Muscle layer of duodenum (tissue), 2 donors: Measurements from ENCODE around the gene TECPR2.

ENCODE experiments used
- H3K27ac ChIP-seq: one replicate; pipeline ENCODE4 v1.7.0; 2013; ENCODE audit warnings: mild to moderate bottlenecking, low read length
- H3K27me3 ChIP-seq: one replicate; pipeline ENCODE4 v1.7.0; 2013; ENCODE audit warnings: low read depth, mild to moderate bottlenecking, control low read depth, low read length
- H3K36me3 ChIP-seq, 2 donors: one replicate each; pipeline ENCODE4 v1.7.0; 2013; ENCODE audit warnings: low read length in 2 of 2, control low read depth in 1 of 2, mild to moderate bottlenecking in 1 of 2; ENCODE audit not compliant: insufficient read depth in 2 of 2, control insufficient read depth in 1 of 2
- H3K4me1 ChIP-seq, 2 donors: one replicate each; pipeline ENCODE4 v1.7.0; 2013; ENCODE audit warnings: low read length in 2 of 2, mild to moderate bottlenecking in 2 of 2, control low read depth in 1 of 2, moderate library complexity in 1 of 2; ENCODE audit not compliant: insufficient read depth in 2 of 2, control insufficient read depth in 1 of 2
- H3K4me3 ChIP-seq, 2 donors: one replicate each; pipeline ENCODE4 v1.7.0; 2013; ENCODE audit warnings: low read length in 2 of 2, low read depth in 1 of 2, mild to moderate bottlenecking in 1 of 2
- H3K9me3 ChIP-seq, 2 donors: one replicate each; pipeline ENCODE4 v1.7.0; 2013; ENCODE audit warnings: low read length in 2 of 2, control low read depth in 1 of 2, mild to moderate bottlenecking in 1 of 2; ENCODE audit not compliant: control insufficient read depth in 1 of 2
- donor health status: healthy.

Gene TECPR2

DNA sequence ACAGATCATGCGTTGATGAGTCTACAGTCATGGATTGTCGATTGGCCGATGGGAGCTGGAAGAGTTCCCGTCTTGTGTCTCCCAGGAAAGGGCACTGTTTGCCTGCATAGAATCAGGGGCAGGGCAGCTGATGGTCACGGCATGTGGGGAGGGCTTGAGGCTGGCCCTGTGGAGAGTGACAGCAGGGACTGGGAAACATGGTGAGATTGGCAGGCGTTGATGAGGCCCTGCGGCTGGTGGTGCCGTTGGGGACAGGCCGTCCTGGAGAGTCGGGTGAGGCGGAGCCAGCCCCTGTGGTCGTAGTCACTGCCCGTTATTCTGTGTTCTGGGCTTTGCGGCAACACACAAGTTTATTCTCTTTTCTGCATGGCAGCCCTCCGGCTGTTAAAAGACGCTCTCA lies 52.9 kb downstream of the TECPR2 start:
- Histone ChIP-seq H3K4me3 (no peak overlapping the region), H3K36me3 (peaks cover 11 to 18% of the 10 kb centered on the region in 2 donors), H3K4me1 (no peaks in the 10 kb centered on the region)

DNA sequence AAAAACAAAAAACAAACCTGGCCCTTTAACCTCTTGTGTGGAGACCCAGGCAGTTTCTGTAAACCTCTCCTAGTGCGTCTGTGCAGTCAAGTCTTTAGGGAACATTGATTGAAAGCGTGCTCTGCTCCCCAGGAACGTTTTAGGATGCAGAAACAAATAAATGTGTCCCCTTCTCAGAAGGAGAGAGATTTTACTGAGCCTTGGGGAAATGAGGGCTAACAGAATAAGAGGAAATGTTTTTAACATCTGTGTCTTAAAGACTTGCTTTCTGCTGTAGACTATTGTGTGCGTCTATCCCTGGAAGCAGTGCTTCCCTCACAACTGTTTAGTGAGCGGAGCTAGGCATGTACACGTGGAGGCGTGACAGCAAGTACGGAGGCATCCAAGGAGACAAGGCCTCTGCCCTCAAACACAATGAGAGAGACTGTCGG lies 54.3 kb downstream of the TECPR2 start:
- Histone ChIP-seq H3K36me3 (peaks cover 15 to 22% of the 10 kb centered on the region in 2 donors), H3K27me3 (no peaks in the 10 kb centered on the region), H3K27ac (no peak overlapping the region), H3K9me3 (no peaks in the 10 kb centered on the region), H3K4me3 (no peak overlapping the region), H3K4me1 (no peaks in the 10 kb centered on the region)

More for the DNA sequence above, 52.9 kb downstream of the TECPR2 start:
- Histone ChIP-seq H3K27me3 (no peaks in the 10 kb centered on the region), H3K9me3 (no peaks in the 10 kb centered on the region), H3K27ac (no peak overlapping the region)

DNA sequence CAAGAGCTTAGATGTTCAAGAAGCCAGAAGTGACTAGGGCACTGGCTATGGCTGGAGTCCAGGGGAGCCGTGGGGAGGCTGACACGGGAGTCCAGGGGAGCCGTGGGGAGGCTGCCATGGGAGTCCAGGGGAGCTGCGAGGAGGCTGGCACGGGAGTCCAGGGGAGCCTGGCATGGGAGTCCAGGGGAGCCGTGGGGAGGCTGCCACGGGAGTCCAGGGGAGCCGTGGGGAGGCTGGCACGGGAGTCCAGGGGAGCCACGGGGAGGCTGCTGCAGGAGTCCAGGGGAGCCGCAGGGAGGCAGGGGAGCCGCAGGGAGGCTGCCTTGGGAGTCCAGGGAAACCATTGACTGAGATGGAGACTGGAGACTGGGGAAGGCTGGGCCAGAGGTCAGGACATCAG lies 54.9 kb downstream of the TECPR2 start:
- H3K9me3 ChIP-seq = no peaks in the 10 kb centered on the region
- H3K27me3 ChIP-seq = no peaks in the 10 kb centered on the region
- H3K27ac ChIP-seq = no peak overlapping the region
- no peaks in the 10 kb centered on the region for H3K4me1 ChIP-seq
- H3K36me3 ChIP-seq = peaks cover 15 to 22% of the 10 kb centered on the region in 2 donors
- no peak overlapping the region for H3K4me3 ChIP-seq

DNA sequence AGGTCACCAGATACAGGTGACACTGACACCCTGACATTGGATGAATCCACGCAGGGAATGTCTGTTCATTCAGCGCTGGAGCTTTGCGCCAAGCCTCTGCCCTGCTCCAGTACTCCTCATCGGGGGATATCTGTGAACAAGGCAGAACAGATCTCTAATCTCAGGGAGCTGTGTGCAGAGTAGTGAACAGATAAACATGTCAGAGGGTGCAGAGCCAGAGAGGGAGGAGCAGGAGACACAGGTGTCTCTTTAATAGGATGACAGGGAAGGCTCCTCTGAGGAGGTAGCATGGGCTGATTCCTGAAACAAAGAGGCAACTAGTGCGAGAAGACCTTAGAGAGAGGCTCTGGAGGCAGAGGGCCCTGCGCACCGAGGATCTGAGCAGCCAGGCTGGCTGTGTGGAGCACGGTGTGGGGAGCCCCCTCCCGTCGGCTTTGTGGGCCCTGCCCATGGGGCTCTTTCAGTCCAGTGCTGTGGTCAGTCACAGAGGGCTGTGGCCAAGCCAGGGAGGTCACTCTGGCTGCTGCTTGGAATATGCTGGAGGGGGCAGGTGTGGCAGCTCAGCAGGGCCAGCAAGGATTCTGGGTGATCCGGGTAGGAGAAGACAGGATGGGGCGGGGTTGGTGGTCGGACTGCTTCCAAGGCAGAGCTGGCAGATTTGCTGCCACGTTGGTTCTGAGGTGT lies 55.6 kb downstream of the TECPR2 start:
- Histone ChIP-seq H3K27ac (no peak overlapping the region), H3K4me3 (no peak overlapping the region), H3K4me1 (no peaks in the 10 kb centered on the region), H3K9me3 (no peaks in the 10 kb centered on the region), H3K36me3 (peaks cover 15 to 22% of the 10 kb centered on the region in 2 donors), H3K27me3 (no peaks in the 10 kb centered on the region)

DNA sequence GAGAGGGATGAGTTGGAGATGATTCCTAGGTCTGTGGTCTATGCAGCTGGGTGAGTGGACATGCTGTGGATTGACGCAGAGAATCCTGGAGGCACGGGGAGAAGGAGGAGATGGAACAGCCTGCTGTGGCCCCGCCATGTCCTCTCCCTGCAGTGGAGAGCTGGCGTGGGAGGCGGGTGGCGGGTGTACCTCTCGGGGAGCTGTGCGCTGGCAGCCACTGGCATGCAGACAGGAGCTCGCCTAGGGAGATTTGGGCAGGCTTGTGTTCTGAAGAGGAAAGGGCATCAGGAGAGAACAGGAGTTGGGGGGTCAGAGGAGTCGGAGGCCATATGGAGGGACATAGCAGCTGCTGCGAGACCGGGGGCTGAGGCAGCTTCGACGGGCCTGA lies 56.1 kb downstream of the TECPR2 start:
- Histone ChIP-seq H3K27me3 (no peaks in the 10 kb centered on the region), H3K36me3 (peaks cover 20 to 22% of the 10 kb centered on the region in 2 donors), H3K27ac (no peak overlapping the region), H3K4me3 (no peak overlapping the region), H3K9me3 (no peaks in the 10 kb centered on the region), H3K4me1 (no peaks in the 10 kb centered on the region)

DNA sequence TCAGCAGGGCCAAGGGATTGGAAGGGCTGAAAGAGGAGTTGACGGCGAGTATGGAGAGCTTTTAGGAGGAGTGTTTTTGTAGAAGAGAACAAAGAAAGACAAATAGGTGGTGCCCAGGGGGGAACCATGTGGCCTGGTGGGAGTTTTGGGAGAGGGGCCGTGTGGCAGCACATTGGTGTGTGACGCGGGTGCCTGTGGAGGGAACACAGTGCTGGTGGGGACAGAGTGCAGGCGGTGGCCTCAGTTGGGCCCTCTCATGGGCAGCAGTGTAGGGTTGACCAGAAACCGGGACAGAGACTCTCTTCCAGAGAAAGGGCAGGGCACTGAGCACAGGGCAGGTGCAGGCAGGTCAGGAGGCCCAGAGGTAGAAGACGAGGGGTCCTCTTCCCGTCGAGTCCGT lies 56.5 kb downstream of the TECPR2 start:
- Histone ChIP-seq H3K4me1 (no peaks in the 10 kb centered on the region), H3K36me3 (peaks cover 20 to 23% of the 10 kb centered on the region in 2 donors), H3K9me3 (no peaks in the 10 kb centered on the region), H3K4me3 (no peak overlapping the region), H3K27me3 (no peaks in the 10 kb centered on the region), H3K27ac (no peak overlapping the region)

DNA sequence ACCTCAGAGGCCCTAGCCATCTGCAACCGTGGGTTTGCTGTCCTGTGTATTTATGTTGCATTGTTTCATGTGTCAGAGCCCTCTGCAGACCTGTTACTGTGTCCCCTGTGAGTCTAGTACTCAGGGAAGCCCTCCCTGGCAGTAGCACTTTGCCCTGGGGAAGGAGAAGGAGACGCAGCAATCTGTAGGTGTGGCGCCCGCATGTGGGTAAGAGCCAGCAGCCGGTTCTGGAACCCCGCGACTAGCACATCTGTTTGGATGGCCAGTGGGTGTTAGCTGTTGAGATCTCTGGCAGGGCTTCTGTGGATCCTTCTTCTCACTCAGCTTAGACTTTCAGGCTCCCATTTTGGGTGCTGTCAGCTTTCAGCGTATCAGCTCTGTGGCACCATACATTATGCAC lies 57.0 kb downstream of the TECPR2 start:
- H3K9me3 ChIP-seq = no peaks in the 10 kb centered on the region
- H3K36me3 ChIP-seq = peaks cover 15 to 18% of the 10 kb centered on the region in 2 donors
- no peak overlapping the region for H3K4me3 ChIP-seq
- no peak overlapping the region for H3K27ac ChIP-seq
- H3K27me3 ChIP-seq = no peaks in the 10 kb centered on the region
- no peaks in the 10 kb centered on the region for H3K4me1 ChIP-seq

DNA sequence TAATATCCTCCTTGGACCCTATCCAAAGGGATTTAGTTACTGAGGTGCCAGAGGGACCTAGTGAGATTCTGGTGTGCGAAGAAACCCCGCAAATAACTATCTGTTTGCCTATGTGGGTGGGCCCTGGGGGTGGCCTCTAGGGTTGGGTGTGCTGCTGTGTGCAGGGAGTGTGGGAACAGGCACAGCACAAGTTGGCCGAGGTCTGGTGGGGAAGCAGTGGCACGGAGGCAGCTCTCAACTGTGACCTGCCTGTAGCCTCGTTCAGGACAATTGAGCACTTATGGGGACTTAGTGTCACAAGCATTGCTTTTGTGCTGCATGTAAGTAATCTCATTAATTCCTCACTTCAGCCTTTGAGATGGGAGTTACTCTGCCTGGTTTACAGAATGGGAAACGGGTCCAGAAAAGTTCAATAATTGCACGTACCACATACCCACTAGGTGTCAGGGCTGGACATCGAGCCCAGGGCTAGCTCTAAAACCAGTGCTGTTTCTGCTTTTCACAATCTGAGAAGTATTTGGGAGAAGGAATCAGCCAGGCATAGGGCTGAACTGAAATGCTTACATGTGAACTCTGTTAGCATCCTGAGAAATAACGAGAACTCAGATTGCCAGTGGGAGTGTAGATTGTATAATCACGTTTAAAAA lies 58.8 kb downstream of the TECPR2 start:
- H3K27ac ChIP-seq = no peak overlapping the region
- H3K9me3 ChIP-seq = no peaks in the 10 kb centered on the region
- H3K27me3 ChIP-seq = no peaks in the 10 kb centered on the region
- H3K4me1 ChIP-seq = no peaks in the 10 kb centered on the region
- H3K36me3 ChIP-seq = peaks cover 11% of the 10 kb centered on the region in 2 donors
- H3K4me3 ChIP-seq = no peak overlapping the region

DNA sequence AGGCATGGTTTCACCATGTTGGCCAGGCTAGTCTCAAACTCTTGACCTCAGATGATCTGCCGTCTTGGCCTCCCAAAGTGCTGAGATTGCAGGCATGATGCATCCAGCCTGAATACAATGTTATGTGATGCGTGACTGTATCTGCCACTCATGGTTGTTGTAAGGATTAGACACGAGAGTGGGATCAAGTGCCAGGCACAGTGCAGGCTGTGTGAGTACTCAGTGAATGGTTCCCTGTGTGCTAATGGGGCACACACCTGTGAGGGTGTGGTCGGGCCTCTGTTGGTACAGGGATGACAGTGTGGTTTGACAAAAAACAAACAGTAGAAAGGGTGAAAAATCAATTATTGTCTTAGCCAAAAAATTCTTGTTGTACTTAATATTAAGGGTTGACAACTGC lies 61.8 kb downstream of the TECPR2 start:
- peaks cover 16 to 23% of the 10 kb centered on the region in 2 donors for H3K36me3 ChIP-seq

DNA sequence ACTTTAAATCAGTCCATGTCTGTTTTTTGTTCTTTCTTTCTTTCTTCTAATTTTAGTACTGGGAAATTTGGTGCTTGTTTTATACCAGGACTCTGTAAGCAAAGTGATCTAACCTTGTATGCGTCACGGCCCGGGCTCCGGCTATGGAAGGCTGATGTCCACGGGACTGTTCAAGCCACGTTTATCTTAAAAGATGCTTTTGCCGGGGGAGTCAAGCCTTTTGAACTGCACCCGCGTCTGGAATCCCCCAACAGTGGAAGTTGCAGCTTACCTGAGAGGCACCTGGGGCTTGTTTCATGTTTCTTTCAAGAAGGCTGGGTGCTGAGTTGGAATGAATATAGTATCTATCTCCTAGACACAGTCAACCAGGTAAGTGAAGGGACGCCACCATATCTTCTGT lies 62.2 kb downstream of the TECPR2 start:
- Histone ChIP-seq H3K4me1 (no peaks in the 10 kb centered on the region), H3K27me3 (no peaks in the 10 kb centered on the region), H3K36me3 (peaks cover 16 to 25% of the 10 kb centered on the region in 2 donors), H3K9me3 (no peaks in the 10 kb centered on the region), H3K4me3 (no peak overlapping the region), H3K27ac (no peak overlapping the region)

More for the DNA sequence above, 61.8 kb downstream of the TECPR2 start:
- Histone ChIP-seq H3K4me1 (no peaks in the 10 kb centered on the region), H3K27ac (no peak overlapping the region), H3K9me3 (no peaks in the 10 kb centered on the region), H3K27me3 (no peaks in the 10 kb centered on the region), H3K4me3 (no peak overlapping the region)

DNA sequence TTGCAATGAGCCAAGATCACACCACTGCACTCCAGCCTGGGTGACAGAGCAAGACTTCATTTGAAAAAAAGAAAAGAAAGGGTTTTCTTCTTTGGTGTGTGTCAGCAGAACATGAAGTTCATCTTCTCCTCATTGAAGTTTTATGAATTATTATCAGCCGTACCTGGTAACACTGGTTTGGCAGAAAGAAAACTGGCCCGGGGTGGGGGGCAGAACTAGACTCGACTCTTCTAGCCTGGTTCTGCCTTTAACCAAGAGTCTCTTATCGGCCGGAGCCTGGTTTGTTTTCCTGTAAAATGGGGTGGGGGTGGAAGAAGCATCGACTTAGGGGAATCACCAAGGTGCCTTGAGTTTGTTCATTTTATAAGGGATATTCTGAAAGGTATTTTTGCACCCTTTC lies 64.1 kb downstream of the TECPR2 start:
- Histone ChIP-seq H3K27me3 (no peaks in the 10 kb centered on the region), H3K9me3 (no peaks in the 10 kb centered on the region), H3K4me3 (no peak overlapping the region), H3K36me3 (peaks cover 11 to 24% of the 10 kb centered on the region in 2 donors), H3K4me1 (no peaks in the 10 kb centered on the region), H3K27ac (no peak overlapping the region)
